ENCODE results near the gene EDC3.
"Not testable (repeated sequence)": the region's sequence is repeated elsewhere in the genome, so short reads cannot be mapped to it uniquely, and the experiment has no call there.

EDC3 gene

DNA sequence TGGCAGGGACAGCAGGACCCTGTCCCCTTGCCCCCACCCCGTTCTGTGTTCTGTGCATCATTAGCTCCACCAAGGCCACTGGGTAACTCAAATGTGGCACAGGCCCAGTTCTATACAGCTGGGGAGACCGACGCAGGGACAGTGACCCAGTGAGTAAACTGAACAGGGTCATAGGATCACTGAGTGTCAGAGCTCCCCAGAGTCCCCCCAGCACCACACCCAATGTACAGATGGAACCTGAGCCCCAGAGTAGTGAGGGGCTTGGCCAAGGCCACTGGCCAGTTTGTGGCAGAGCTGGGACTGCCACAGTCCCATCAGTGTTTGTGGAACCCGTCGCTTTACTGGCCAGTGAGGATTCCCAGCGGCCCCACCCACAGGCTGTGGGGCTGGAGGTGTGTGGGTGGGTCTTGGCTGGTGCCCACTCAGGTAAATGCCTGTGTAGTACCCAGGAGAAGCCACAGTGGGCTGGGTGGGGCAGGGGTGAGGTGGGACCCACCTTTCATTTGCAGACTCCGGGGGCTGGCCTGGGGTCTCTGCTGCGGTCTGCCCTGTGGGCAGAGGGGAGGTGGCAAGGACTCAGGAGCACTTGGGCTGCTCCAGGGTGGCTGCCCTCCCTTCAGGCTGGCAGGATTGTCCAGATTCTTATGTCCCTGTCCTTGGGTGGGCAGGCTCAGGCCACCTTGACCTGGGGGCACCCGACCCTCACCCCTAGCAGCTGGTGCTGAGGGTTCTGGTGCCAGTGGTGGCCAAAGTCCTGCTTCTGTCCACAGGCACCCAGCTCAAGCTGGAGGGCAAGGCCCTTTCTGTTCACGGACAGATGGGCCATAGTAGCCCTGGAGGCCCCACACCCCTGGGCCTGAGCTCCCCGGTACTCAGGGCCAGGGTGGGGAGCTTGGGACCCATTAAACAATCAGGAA, 91.8 kb downstream of the EDC3 start:
- peaks cover 4% of the 10 kb centered on the region for H3K4me1 Mint-ChIP-seq
- no peaks in the 10 kb centered on the region for H3K9me3 Mint-ChIP-seq
- no peak overlapping the region for H3K27ac Mint-ChIP-seq
- ATAC-seq, result no peak
- no peaks in the 10 kb centered on the region for H3K36me3 Mint-ChIP-seq
- no peak overlapping the region for H3K4me3 Mint-ChIP-seq
- H3K27me3 Mint-ChIP-seq, result no peaks in the 10 kb centered on the region

DNA sequence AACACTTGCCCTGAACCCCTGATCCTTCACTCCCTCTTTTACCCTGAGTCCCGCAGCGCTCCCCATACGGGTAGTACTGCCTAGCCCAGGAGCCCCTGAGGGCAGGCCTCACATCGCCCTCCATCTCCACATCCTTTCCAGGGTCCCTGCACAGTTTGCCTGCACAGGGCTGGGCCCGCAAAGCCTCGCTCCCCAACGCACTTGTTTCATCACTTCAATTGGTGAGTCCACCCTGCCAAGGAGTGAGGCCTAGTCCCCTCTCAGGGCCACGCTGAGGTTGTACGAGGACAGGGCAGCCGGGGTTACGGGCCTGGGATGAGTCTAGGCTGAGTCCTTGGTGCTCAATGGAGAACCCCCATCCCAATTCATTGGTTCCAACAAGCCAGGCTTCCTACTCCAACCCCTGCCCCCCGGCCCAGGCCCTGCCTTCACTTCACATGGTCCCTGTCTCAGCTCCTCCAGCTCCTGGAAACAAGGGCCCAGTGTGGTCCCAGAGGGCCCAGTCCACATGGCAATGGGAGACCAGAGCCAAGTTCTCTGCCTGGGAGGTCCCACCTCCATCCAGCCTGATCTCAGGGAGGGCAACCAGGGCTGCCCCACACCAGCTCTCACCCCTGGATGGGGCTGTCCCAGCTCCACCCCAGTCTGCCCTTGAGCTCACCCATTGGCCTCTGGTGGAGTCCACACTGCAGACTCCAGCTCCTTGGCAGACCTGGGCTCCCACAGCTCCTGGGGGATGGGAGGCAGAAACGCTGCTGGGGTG, 92.6 kb downstream of the EDC3 start:
- Mint-ChIP-seq H3K27ac (no peak overlapping the region), H3K4me3 (no peak overlapping the region)

DNA sequence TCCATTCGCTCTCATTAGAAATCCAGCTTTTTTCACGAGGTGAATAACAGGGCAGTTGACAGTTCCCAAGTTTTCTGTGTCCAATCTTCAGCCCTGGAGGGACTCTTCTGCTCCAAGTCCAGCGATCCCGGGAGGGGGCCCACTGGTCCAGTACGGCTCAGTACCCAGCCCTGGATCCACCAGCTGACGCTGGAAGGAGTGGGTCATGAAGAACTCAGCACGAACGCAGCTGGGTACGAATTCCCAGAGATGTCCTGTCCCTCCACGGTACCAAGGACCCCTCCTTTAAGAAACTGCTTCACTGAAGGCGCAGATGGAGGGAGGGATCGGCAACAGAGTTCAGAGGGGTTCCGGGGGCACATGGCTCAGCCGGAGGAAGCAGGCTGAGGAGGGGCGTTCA, 96.7 kb downstream of the EDC3 start:
- Mint-ChIP-seq H3K4me3 (peak overlapping the region; percentile 99), H3K36me3 (peaks cover 20% of the 10 kb centered on the region), H3K9me3 (no peaks in the 10 kb centered on the region), H3K4me1 (peaks cover 14% of the 10 kb centered on the region), H3K27me3 (no peaks in the 10 kb centered on the region), H3K27ac (peak overlapping the region; percentile 87)
- no peak for ATAC-seq

More for the DNA sequence above, 92.6 kb downstream of the EDC3 start:
- peaks cover 10% of the 10 kb centered on the region for H3K4me1 Mint-ChIP-seq
- no peaks in the 10 kb centered on the region for H3K27me3 Mint-ChIP-seq
- no peaks in the 10 kb centered on the region for H3K9me3 Mint-ChIP-seq
- no peak for ATAC-seq
- H3K36me3 Mint-ChIP-seq, result no peaks in the 10 kb centered on the region

DNA sequence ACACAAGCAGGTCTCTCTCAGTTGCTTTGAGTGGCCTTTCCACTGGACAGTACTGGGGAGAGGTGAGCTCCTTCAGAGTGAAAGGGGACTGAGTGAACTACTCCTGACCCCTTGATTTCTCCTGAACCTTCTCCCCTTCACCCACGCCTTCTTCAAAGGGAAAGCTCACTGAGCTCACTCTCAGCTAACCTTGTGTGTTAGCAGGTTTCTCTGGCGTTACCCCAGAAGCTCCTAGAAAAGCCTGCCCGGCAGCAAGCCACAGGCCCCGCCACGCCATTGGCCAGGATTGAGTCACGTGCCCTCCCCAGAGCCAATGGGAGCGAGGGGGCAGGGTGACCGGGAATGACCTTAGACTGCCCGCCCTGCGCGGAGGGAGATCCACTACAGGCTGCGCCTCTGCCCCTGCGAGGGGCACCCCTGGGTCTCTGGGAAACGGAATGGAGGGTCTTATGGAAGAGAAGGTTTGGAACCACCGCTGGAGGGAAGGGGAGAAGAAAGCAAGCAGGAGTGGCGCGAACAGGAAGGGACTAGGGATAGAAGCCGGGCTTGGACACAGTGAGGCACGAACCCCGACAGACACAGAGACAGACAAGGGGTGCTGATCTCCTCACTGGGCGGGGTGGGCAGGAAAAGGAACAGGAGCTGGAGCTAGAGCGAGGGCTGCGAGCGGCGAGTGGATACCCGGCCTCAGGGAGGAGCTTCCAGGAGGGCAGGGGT, 97.5 kb downstream of the EDC3 start:
- H3K27ac Mint-ChIP-seq, result peak overlapping the region; percentile 87
- peak; percentile 97 for ATAC-seq
- H3K9me3 Mint-ChIP-seq, result no peaks in the 10 kb centered on the region
- peaks cover 25% of the 10 kb centered on the region for H3K36me3 Mint-ChIP-seq
- H3K27me3 Mint-ChIP-seq, result no peaks in the 10 kb centered on the region
- H3K4me1 Mint-ChIP-seq, result peaks cover 14% of the 10 kb centered on the region
- H3K4me3 Mint-ChIP-seq, result peak overlapping the region; percentile 99

DNA sequence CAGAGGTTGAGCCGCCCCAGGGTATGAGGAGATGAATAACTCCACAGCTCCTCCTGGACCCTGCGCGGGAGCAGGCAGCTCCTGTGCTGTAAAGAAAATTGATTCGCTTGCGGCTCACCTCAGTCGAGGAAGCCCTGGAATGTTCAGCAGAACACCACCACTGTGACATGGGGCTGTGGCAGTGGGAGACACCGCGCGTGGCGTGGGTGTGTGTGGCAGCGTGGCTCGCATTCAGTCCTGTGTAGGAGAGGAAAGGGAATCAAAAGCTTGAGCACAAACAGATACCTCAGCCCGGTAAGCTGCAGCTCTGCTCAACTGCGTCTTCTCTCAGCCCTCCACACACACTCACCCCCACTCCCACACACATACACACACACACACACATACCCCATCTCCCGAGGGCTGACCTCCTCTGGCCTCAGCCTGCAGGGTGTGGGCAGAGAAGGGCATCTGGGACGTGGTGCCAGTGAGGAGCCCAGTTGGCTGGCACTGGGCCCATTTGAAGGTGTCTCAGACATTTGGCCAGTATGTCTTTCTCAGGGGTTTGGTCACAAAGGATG, 98.6 kb downstream of the EDC3 start:
- Mint-ChIP-seq H3K4me1 (peaks cover 14% of the 10 kb centered on the region), H3K36me3 (peaks cover 33% of the 10 kb centered on the region)
- not testable (repeated sequence) for H3K27ac Mint-ChIP-seq, ATAC-seq, H3K4me3 Mint-ChIP-seq, H3K9me3 Mint-ChIP-seq, H3K27me3 Mint-ChIP-seq

DNA sequence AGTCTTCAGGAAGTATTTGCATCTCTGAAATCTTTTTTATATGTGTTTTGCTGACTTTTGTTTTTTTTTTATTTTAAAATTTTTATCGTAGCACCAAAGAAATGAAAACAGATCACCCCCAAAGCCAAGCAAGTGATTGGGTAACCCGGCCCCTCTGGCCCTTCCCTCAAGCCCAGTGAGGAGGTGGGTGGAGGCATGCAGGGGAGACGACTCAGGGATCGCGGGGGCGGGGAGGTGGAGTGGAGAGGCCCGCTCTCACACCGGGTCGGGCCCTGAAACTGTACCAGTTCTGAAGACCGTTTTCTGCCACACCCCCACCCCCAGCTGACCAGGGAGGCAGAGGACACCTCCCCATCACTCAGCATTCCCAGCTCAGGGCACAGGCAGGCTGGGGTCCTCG, 99.1 kb downstream of the EDC3 start:
- H3K9me3 Mint-ChIP-seq, H3K27ac Mint-ChIP-seq, H3K4me3 Mint-ChIP-seq, ATAC-seq, H3K27me3 Mint-ChIP-seq: not testable (repeated sequence)
- H3K36me3 Mint-ChIP-seq, result peaks cover 38% of the 10 kb centered on the region
- peaks cover 14% of the 10 kb centered on the region for H3K4me1 Mint-ChIP-seq

DNA sequence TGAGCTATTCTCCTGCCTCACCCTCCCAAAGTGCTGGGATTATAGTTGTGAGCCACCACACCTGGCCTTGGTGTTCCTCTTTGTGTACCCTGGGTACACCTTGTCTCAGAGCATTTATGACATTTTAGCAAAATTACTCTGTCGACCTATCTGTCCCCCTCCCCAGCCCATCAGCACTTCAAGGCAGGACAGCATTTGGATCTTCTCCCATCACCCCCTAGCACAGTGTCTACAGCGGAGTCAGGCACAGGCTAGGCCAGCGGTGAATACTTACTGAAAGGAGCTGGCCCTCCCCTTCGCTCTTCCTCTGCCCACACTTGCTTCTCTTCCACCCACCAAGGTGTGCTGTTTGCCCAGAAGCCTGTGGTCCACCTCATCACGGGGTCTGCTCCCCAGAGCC, 100.6 kb downstream of the EDC3 start:
- H3K36me3 Mint-ChIP-seq, result peaks cover 49% of the 10 kb centered on the region

DNA sequence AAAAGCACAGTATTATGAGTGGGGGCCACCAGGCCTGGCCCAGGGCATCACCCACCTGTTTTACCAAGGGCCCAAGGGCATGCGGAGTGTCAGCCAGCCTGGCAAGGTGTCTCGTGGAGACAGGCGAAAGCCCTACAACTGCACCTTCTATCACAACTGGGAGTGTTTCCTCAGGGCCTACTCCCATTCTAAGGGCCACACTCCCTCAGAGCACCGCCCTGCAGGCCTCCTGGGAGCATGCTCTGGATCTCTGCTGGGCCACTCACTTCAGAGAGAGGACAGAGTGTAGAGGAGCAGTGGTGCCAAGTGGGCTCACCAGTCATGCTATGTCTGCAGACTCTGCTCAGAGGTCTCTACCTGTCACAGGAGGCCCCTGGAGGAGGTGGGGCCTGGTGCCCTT, 101.4 kb downstream of the EDC3 start:
- H3K4me3 Mint-ChIP-seq, result no peak overlapping the region
- no peak for ATAC-seq
- peaks cover 57% of the 10 kb centered on the region for H3K36me3 Mint-ChIP-seq
- H3K27ac Mint-ChIP-seq, result no peak overlapping the region
- H3K4me1 Mint-ChIP-seq, result peaks cover 14% of the 10 kb centered on the region
- no peaks in the 10 kb centered on the region for H3K9me3 Mint-ChIP-seq
- no peaks in the 10 kb centered on the region for H3K27me3 Mint-ChIP-seq

More for the DNA sequence above, 100.6 kb downstream of the EDC3 start:
- Mint-ChIP-seq H3K4me3 (no peak overlapping the region), H3K9me3 (no peaks in the 10 kb centered on the region), H3K27me3 (no peaks in the 10 kb centered on the region), H3K27ac (no peak overlapping the region), H3K4me1 (peaks cover 14% of the 10 kb centered on the region)
- no peak for ATAC-seq

DNA sequence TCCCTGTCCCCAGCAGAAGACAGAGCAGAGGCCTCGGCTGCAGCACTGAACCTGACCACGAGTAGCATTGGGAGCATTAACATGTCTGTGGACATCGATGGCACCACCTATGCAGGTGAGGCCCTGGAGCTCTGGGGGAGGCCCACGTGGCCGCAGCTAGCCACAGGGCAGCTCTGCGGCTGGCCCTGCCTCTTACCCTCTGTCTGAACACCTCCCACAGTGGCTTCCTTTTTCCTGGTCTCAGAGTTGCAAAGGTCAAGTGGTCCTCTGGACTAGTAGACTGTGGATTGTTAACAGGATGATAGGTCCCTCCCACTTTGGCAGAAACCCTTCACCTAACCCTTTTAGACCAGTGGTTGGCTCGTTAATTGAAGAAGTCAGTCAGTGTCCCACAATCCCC, 102.7 kb downstream of the EDC3 start:
- Mint-ChIP-seq H3K27ac (no peak overlapping the region), H3K4me3 (no peak overlapping the region), H3K4me1 (peaks cover 4% of the 10 kb centered on the region), H3K9me3 (no peaks in the 10 kb centered on the region), H3K27me3 (no peaks in the 10 kb centered on the region), H3K36me3 (peaks cover 57% of the 10 kb centered on the region)
- no peak for ATAC-seq

DNA sequence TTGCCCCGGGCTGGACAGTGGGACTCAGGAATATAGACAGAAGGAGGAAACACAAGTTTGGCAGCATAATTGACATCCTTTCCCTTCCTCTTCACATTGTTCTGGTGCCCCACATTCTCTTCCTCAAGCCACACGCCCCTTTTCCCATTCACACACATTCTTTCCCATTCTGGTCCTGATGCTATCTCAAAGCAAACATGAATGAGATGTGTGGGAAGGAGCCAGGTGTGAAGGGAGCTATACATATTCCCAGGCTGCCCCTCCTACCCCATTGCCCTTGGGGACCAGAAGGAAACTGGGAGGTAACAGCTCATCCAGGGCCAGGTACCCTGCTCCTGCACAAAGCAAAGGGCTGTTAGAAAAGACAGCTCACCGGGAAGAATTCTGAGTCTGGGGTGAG, 103.6 kb downstream of the EDC3 start:
- H3K36me3 Mint-ChIP-seq, result peaks cover 53% of the 10 kb centered on the region
- no peak overlapping the region for H3K4me3 Mint-ChIP-seq
- H3K4me1 Mint-ChIP-seq, result no peaks in the 10 kb centered on the region
- ATAC-seq, result no peak
- H3K9me3 Mint-ChIP-seq, result no peaks in the 10 kb centered on the region
- no peaks in the 10 kb centered on the region for H3K27me3 Mint-ChIP-seq
- no peak overlapping the region for H3K27ac Mint-ChIP-seq

DNA sequence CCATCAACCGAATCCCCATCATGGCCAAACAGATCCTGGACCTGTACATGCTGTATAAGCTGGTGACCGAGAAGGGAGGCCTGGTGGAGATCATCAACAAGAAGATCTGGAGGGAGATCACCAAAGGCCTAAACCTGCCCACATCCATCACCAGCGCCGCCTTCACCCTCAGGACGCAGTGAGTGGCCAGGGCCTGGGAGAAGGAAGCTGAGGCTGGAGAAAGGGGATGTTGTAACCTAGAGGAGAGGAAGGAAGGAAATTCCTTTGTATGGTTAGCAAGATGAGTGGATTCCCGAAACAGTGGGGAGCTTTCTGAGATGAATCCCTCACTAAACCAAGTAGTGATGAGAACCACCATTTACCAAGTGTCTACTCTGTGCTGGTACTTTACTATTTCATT, 106.0 kb downstream of the EDC3 start:
- Mint-ChIP-seq H3K27ac (no peak overlapping the region), H3K4me3 (no peak overlapping the region), H3K36me3 (peaks cover 46% of the 10 kb centered on the region), H3K4me1 (no peaks in the 10 kb centered on the region), H3K9me3 (no peaks in the 10 kb centered on the region), H3K27me3 (no peaks in the 10 kb centered on the region)
- no peak for ATAC-seq

DNA sequence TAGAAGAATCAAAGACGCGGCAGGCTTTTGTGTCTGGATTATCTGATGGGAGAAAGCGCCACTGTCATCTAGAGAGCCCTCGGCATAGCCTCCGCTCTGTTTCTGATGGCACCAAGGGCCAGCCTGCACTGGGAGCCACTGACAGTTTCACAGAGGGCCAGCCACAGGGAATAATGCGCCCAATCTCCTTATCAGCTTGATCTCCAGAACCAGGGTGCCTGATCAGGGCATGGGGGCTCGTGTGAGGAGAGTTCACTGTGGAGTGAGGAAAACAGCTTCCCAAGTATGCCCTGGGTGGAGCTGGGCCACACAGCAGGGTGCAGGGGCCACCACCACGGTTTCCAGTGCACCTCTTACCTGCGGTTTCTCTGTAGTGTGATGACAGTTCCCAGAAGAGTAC, 110.0 kb downstream of the EDC3 start:
- ATAC-seq, result no peak
- Mint-ChIP-seq H3K36me3 (peaks cover 27% of the 10 kb centered on the region), H3K4me3 (no peak overlapping the region), H3K27me3 (no peaks in the 10 kb centered on the region), H3K27ac (no peak overlapping the region), H3K9me3 (no peaks in the 10 kb centered on the region), H3K4me1 (no peaks in the 10 kb centered on the region)

DNA sequence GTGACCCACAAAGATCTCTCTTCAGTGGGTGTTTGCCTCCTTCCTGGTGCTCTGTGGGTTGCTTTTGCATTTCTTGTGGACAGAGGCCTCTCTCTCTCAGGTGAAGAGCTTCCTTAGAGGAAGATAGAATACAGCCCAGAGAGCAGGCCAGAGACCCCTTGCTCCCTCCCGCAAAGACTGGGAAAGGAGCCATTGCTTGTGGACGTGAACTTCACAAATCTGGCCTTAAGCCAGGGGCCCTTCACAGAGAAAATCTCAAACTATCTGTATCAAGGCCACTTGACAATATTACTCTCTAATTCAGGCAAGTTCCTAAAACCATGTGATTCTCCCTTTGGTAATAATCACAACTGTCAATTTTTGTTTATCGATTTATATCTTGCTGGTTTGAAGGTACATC, 110.6 kb downstream of the EDC3 start:
- H3K9me3 Mint-ChIP-seq, result no peaks in the 10 kb centered on the region
- no peak overlapping the region for H3K27ac Mint-ChIP-seq
- peaks cover 25% of the 10 kb centered on the region for H3K36me3 Mint-ChIP-seq
- no peak for ATAC-seq
- H3K27me3 Mint-ChIP-seq, result no peaks in the 10 kb centered on the region
- H3K4me1 Mint-ChIP-seq, result no peaks in the 10 kb centered on the region
- H3K4me3 Mint-ChIP-seq, result no peak overlapping the region

DNA sequence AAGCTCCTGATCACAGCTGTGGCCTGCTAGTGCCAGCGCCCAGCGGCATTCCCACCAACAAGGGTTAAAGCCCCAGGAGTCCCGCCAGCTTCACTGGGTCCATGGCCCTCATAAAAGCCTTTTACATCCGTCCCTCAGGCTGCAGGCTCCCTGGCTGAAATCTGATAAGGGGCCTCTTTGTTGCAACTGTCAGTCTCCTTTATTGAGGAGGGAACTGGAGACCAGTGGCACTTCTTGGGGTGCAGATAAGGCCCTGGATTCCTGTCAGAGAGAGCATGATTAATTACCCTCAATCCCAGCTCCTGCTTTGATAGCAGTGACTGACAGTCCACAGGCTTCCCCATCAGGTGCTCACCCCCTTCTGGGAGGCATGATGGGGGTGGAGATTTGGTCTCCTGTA, 111.0 kb downstream of the EDC3 start:
- no peaks in the 10 kb centered on the region for H3K4me1 Mint-ChIP-seq
- no peak for ATAC-seq
- H3K27me3 Mint-ChIP-seq, result no peaks in the 10 kb centered on the region
- no peak overlapping the region for H3K27ac Mint-ChIP-seq
- peaks cover 20% of the 10 kb centered on the region for H3K36me3 Mint-ChIP-seq
- no peak overlapping the region for H3K4me3 Mint-ChIP-seq
- no peaks in the 10 kb centered on the region for H3K9me3 Mint-ChIP-seq

DNA sequence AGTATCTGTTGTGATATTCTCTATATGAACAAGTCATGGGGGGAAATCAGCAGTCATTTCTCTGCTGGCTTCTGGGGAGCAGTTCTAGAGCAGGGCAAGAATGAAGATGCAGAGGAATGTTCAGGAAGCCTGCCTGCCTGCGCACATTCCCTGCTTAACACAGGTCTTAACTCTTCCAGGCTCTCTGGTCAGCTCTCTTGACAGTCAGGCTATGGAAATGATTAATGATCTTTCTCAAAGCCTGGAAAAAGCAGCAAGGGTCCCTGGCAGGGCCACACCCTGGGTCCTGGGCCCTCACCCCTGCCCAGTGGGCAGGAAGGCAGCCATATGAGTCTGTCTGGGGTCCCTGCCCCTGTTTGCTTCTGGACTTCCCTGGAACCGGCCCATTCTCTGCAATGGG, 111.6 kb downstream of the EDC3 start:
- H3K36me3 Mint-ChIP-seq, result peaks cover 19% of the 10 kb centered on the region
- no peak overlapping the region for H3K4me3 Mint-ChIP-seq
- no peaks in the 10 kb centered on the region for H3K9me3 Mint-ChIP-seq
- no peaks in the 10 kb centered on the region for H3K27me3 Mint-ChIP-seq
- no peaks in the 10 kb centered on the region for H3K4me1 Mint-ChIP-seq
- H3K27ac Mint-ChIP-seq, result no peak overlapping the region
- no peak for ATAC-seq
